GM15510 (cell line): Measurements from ENCODE around the gene VAMP1.

Experiments used
- POLR2A ChIP-seq: IDR thresholded peaks from 3 replicates; pipeline ENCODE4 v1.6.1; 2011; ENCODE audit warnings: borderline replicate concordance; ENCODE audit not compliant: insufficient read length; ENCODE audit errors: extremely low read depth

VAMP1 gene

GRCh38 chr12:6457220-6457945 is 13.1 kb downstream of the VAMP1 start:
- peak; percentile 13 for TF ChIP-seq POLR2A

- TF ChIP-seq POLR2A, result peak; percentile 50
These were observed 17.4 kb downstream of the VAMP1 start for GRCh38 chr12:6452944-6453630.

GRCh38 chr12:6452245-6452943 is 18.1 kb downstream of the VAMP1 start:
- TF ChIP-seq POLR2A, result no peak

GRCh38 chr12:6451348-6452244 is 18.9 kb downstream of the VAMP1 start, which contains the start of gene TAPBPL:
Gene TAPBPL (plus strand): TSS chr12:6452042. CDS start chr12:6452249, 207 bp downstream.
- TF ChIP-seq POLR2A, result peak; percentile 51

GRCh38 chr12:6450869-6451347 is 19.6 kb downstream of the VAMP1 start:
- no peak for TF ChIP-seq POLR2A

- TF ChIP-seq POLR2A, result no peak
These were observed 20.2 kb downstream of the VAMP1 start for GRCh38 chr12:6450091-6450868.

- TF ChIP-seq POLR2A, result peak; percentile 56
These were observed 25.5 kb downstream of the VAMP1 start, which contains the start of gene CD27 for GRCh38 chr12:6444704-6445688. Gene CD27 (plus strand): TSS chr12:6444955. CDS start chr12:6445096, 141 bp downstream.

GRCh38 chr12:6444031-6444430 is 26.4 kb downstream of the VAMP1 start:
- peak; percentile 37 for TF ChIP-seq POLR2A

- peak; percentile 52 for TF ChIP-seq POLR2A
These were observed 27.0 kb downstream of the VAMP1 start for GRCh38 chr12:6443361-6443983.

GRCh38 chr12:6442836-6443235 is 27.6 kb downstream of the VAMP1 start:
- no peak for TF ChIP-seq POLR2A

- TF ChIP-seq POLR2A, result no peak
These were observed 30.1 kb downstream of the VAMP1 start for GRCh38 chr12:6440391-6440790.

GRCh38 chr12:6438345-6438744 is 32.1 kb downstream of the VAMP1 start:
- TF ChIP-seq POLR2A, result no peak
